Prostate gland (tissue), 2 donors: ENCODE data around the gene ZBTB40. TPM values are rescaled to one million over a fixed set of nuclear protein-coding genes. Genes with fewer than 3 reads are reported as not detected.

Experiments used
- DNase-seq: peaks from one replicate; pipeline ENCODE4 v3.0.0-alpha.2; 2019; ENCODE audit warnings: low spot score
- H3K27ac ChIP-seq, 2 donors: fragments of 200-600 bp; sonication (generic); 2 replicates each; pipeline ENCODE4 v1.5.1; 2017 to 2019
- H3K27me3 ChIP-seq: fragments of 200-600 bp; sonication (generic); replicated peaks from 2 replicates; pipeline ENCODE4 v1.5.1; 2019; ENCODE audit not compliant: insufficient read depth
- H3K36me3 ChIP-seq, 2 donors: fragments of 200-600 bp; sonication (generic); 1 replicate in 1 of 2; 2 replicates in 1 of 2; pipeline versions ENCODE4 v1.5.1 to v1.8.1; 2017 to 2019
- H3K4me1 ChIP-seq: fragments of 200-600 bp; sonication (generic); replicated peaks from 2 replicates; pipeline ENCODE4 v1.5.1; 2019
- H3K4me3 ChIP-seq, 2 donors: fragments of 200-600 bp; sonication (generic); 2 replicates each; pipeline ENCODE4 v1.5.1; 2017 to 2019
- H3K9me3 ChIP-seq: fragments of 200-600 bp; sonication (generic); 2 replicates; pipeline ENCODE4 v1.5.1; 2017
- CTCF ChIP-seq, 4 experiments: fragments of 200-600 bp in 2 of 4; fragments of 450-650 bp in 2 of 4; sonication (generic) in 2 of 4; IDR thresholded peaks; 1 replicate in 3 of 4; 2 replicates in 1 of 4; pipeline ENCODE4 v1.5.1; 2016 to 2019; ENCODE audit warnings: antibody characterized with exemption in 4 of 4, mild to moderate bottlenecking in 2 of 4, moderate library complexity in 2 of 4
- POLR2A ChIP-seq: fragments of 450-650 bp; IDR thresholded peaks from one replicate; pipeline ENCODE4 v1.6.1; 2016; ENCODE audit warnings: antibody characterized with exemption, mild to moderate bottlenecking
- POLR2AphosphoS5 ChIP-seq: sonication (generic); formaldehyde crosslinking; IDR thresholded peaks from one replicate; pipeline ENCODE4 v1.6.1; 2017; ENCODE audit warnings: antibody characterized with exemption
- WGBS: methylation state at CpG from one replicate; pipeline ENCODE4 v1.1.5; 2018; 5-methylcytosine and 5-hydroxymethylcytosine counted together
- intact Hi-C: fragments of 100-400 bp; cut with DNase I; formaldehyde crosslinking; loops from one replicate; pipeline ENCODE4 v1.14.2; 2022
- total RNA-seq, 2 donors: library from RNA; depleted of rRNA; stranded (reverse); fragments of >200 nt; gene quantifications; one replicate each; pipeline ENCODE4 v1.1.0, GENCODE V29; 2016

Gene ZBTB40
- 10 to 100 TPM; 18.2 to 26.3 TPM for total RNA-seq

GRCh38 chr1:22451702-22452480 is at the start of gene ZBTB40:
TSS of gene ZBTB40 (plus strand) at chr1:22451851. CDS start at chr1:22489949, 38,098 bp downstream.
- Histone ChIP-seq H3K36me3 (no peaks in the 10 kb centered on the region), H3K4me3 (peak within 1 kb of the TSS; percentile 71 to 96), H3K9me3 (no peaks in the 10 kb centered on the region), H3K27me3 (no peaks in the 10 kb centered on the region), H3K4me1 (no peaks in the 10 kb centered on the region), H3K27ac (peak within 1 kb of the TSS; percentile 96 to 98)
- intact Hi-C loops = loop anchor here (5.0 kb wide), 1 partner anchor 60 kb away; no protein-coding TSS in a partner anchor
- DNase-seq = peak; percentile 93
- peak; percentile 100 for TF ChIP-seq POLR2AphosphoS5
- peak; percentile 33 for TF ChIP-seq POLR2A
- TF ChIP-seq CTCF (IDR thresholded peaks at IDR 0.05) = peak in 2 of 4 experiments; percentile 2 to 17
- WGBS = under 1% methylated on average over 59 of the region's 68 CpGs

- no peak overlapping the region for H3K27ac ChIP-seq
- H3K36me3 ChIP-seq = no peaks in the 10 kb centered on the region
- H3K27me3 ChIP-seq = no peaks in the 10 kb centered on the region
- WGBS = 70% methylated on average over 12 of the region's 12 CpGs
- no peaks in the 10 kb centered on the region for H3K9me3 ChIP-seq
- intact Hi-C loops = no loop called here
- DNase-seq = no peak
- no peak for TF ChIP-seq POLR2A
- no peak for TF ChIP-seq POLR2AphosphoS5
- TF ChIP-seq CTCF (IDR thresholded peaks at IDR 0.05) = no peak
- H3K4me3 ChIP-seq = no peak overlapping the region
- H3K4me1 ChIP-seq = no peaks in the 10 kb centered on the region
Measured at GRCh38 chr1:22402356-22403053, 49.1 kb upstream of the ZBTB40 start.

- Histone ChIP-seq H3K36me3 (no peaks in the 10 kb centered on the region), H3K4me3 (no peak overlapping the region), H3K9me3 (no peaks in the 10 kb centered on the region), H3K27ac (no peak overlapping the region), H3K4me1 (no peaks in the 10 kb centered on the region), H3K27me3 (no peaks in the 10 kb centered on the region)
- no peak for DNase-seq
- WGBS = 76% methylated on average over 5 of the region's 5 CpGs
- intact Hi-C loops = no loop called here
- no peak for TF ChIP-seq POLR2AphosphoS5
- no peak for TF ChIP-seq CTCF (IDR thresholded peaks at IDR 0.05)
- TF ChIP-seq POLR2A = no peak
Measured at GRCh38 chr1:22404486-22404885, 47.2 kb upstream of the ZBTB40 start.

GRCh38 chr1:22406722-22407495 is 44.7 kb upstream of the ZBTB40 start:
- 88% methylated on average over 13 of the region's 13 CpGs for WGBS
- Histone ChIP-seq H3K27ac (no peak overlapping the region), H3K9me3 (no peaks in the 10 kb centered on the region), H3K27me3 (no peaks in the 10 kb centered on the region), H3K4me1 (no peaks in the 10 kb centered on the region), H3K4me3 (no peak overlapping the region), H3K36me3 (no peaks in the 10 kb centered on the region)
- DNase-seq = no peak
- intact Hi-C loops = no loop called here
- TF ChIP-seq POLR2AphosphoS5 (no peak), CTCF (IDR thresholded peaks at IDR 0.05) (no peak), POLR2A (no peak)
